SH-SY5Y (cell line): ENCODE data around the gene NIPAL1.

Experiments
- GATA2 ChIP-seq: IDR thresholded peaks from 2 replicates; pipeline ENCODE4 v1.6.1; 2011; ENCODE audit warnings: mild to moderate bottlenecking, low read depth, low read length
- GATA3 ChIP-seq: IDR thresholded peaks from 2 replicates; pipeline ENCODE4 v1.6.1; 2011; ENCODE audit warnings: low read depth, mild to moderate bottlenecking, low read length, moderate library complexity

DNA sequence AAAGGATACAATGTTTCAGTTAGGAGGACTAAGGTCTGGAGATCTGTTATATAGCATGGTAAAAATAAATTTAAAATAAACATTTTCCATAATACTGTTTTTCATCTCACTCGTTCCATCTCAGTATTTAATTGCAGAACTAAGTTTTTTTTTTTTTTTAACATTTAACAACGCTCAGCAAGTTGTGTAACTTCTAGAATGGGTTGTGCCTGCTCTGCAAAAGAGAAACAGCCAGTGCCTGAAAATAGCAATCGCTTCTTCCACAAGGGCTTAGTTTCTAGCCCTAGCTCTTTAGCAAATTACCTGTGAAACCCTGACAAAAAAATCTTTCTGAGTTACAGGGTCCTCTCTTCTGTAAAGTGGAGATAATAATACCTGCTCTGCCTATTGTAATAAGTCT, 42.0 kb upstream of the NIPAL1 start:
- TF ChIP-seq GATA2 (no peak), GATA3 (no peak)
